Camera-type eye (tissue), 1 donor: Measurements from ENCODE around the gene NFILZ. TPM values are rescaled to one million over a fixed set of nuclear protein-coding genes. Genes with fewer than 3 reads are reported as not detected.

Experiments used
- total RNA-seq: library from RNA; depleted of rRNA; stranded (reverse); fragments of >200 nt; gene quantifications from one replicate; pipeline ENCODE4 v1.2.3, GENCODE V29; 2014

NFILZ gene
- total RNA-seq: not detected

GRCh38 chr19:8629996-8630683 is at the start of gene NFILZ:
TSS of gene NFILZ (plus strand) at chr19:8630633. CDS start at chr19:8676766, 46,133 bp downstream.

DNA sequence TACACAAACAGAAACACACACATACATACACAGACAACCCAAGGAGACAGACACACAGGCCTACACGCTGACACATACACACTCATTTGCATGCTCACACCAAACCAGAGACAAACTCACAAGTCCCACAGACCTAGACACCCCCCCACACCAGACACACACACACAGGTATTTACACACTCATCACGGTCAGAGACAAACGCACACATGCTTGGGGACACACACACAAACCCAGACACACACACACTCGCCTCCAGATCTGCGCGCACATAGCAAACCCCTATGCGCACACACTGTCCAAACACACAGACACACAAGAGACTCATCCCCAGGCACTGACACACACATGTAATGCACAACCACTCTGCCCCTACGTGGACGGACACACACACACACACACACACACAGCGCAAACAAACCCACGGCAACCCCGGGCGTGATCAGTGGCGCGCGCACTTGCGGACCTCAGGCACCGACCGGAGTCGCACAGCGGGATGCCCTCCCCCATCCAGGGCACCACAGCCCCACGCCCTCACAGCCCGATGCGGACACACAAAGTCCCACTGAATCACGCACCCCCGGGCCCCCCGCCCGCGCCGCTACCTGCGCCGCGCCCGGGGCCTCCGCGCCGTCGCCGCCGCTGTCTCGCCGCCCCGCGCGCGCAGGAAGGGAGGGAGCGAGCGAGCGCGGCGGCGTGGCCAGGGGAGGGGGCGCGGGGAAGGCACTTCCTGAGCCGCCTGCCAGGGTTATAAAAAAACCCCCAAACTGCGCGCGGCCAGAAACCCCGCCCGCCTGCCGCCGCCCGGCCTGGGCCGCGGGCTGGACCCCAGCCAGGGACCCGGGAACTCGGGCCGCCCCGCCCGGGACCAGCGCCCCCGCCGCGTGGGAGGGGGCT is 20.1 kb upstream of the NFILZ start, which contains the start of gene ADAMTS10:
Gene ADAMTS10, minus strand, starts transcription at position 675 of the 895 bp plus-strand sequence. CDS start 5,005 bp downstream, outside the sequence.

Other genes with a start within 250 kb of the NFILZ start
- 112 TPM for gene RAB11B, start 240.3 kb upstream of the NFILZ start, total RNA-seq
- gene MARCHF2, start 217.3 kb upstream of the NFILZ start, total RNA-seq: 47.7 TPM
- gene HNRNPM, start 185.7 kb upstream of the NFILZ start, total RNA-seq: 130 TPM
- 0.66 TPM for gene PRAM1, start 128.0 kb upstream of the NFILZ start, total RNA-seq
- gene ZNF414, start 116.5 kb upstream of the NFILZ start, total RNA-seq: 19.9 TPM
- 6.7 TPM for gene MYO1F, start 53.2 kb upstream of the NFILZ start, total RNA-seq
- 109 TPM for gene ADAMTS10, start 19.9 kb upstream of the NFILZ start, total RNA-seq
- gene ACTL9, start 68.2 kb downstream of the NFILZ start, total RNA-seq: not detected
- not detected for gene OR2Z1, start 91.0 kb downstream of the NFILZ start, total RNA-seq
- 54.4 TPM for gene ZNF558, start 201.7 kb downstream of the NFILZ start, total RNA-seq
- not detected for gene MBD3L1, start 201.7 kb downstream of the NFILZ start, total RNA-seq